ENCODE data around the gene CBX2.

The CBX2 gene

GRCh38 chr17:79729761-79730160 lies 48.2 kb upstream of the CBX2 start (continued):
- no peak for TF ChIP-seq TSHZ2 (CRISPR knock-in tag; IDR thresholded peaks at IDR 0.05)

GRCh38 chr17:79730437-79730768 lies 47.5 kb upstream of the CBX2 start:
- TF ChIP-seq GLIS3 (CRISPR knock-in tag; IDR thresholded peaks at IDR 0.05) (no peak), ZC3H10 (CRISPR knock-in tag; IDR thresholded peaks at IDR 0.05) (no peak), ISL1 (CRISPR knock-in tag; IDR thresholded peaks at IDR 0.05) (no peak), PPARA (CRISPR knock-in tag; IDR thresholded peaks at IDR 0.05; ENCODE audit: borderline replicate concordance) (no peak)
- ATAC-seq: no peak

- no peak for TF ChIP-seq OSR1 (CRISPR knock-in tag; IDR thresholded peaks at IDR 0.05)
- TF ChIP-seq GLIS3 (CRISPR knock-in tag; IDR thresholded peaks at IDR 0.05): no peak
- TF ChIP-seq ARNTL (CRISPR knock-in tag; IDR thresholded peaks at IDR 0.05; ENCODE audit: borderline replicate concordance, low read depth): no peak
- TF ChIP-seq CREB5 (CRISPR knock-in tag; IDR thresholded peaks at IDR 0.05; ENCODE audit: low read depth): no peak
- no peak for TF ChIP-seq PPARA (CRISPR knock-in tag; IDR thresholded peaks at IDR 0.05; ENCODE audit: borderline replicate concordance)
- no peak for TF ChIP-seq ZNF565 (CRISPR knock-in tag; conservative IDR thresholded peaks at IDR 0.05; ENCODE audit: low read depth)
- TF ChIP-seq ISL1 (CRISPR knock-in tag; IDR thresholded peaks at IDR 0.05): no peak
- TF ChIP-seq CSDC2 (CRISPR knock-in tag; IDR thresholded peaks at IDR 0.05): no peak
- TF ChIP-seq ZNF8 (CRISPR knock-in tag; IDR thresholded peaks at IDR 0.05): no peak
- TF ChIP-seq RARB (CRISPR knock-in tag; IDR thresholded peaks at IDR 0.05): no peak
- no peak for ATAC-seq
These were observed 47.0 kb upstream of the CBX2 start, which contains the start of gene ENPP7 for GRCh38 chr17:79730769-79731483. TSS of gene ENPP7 (plus strand) at chr17:79730943. CDS start at chr17:79731140, 197 bp downstream.

GRCh38 chr17:79732254-79732653 lies 45.7 kb upstream of the CBX2 start:
- ATAC-seq: no peak
- no peak for TF ChIP-seq RARB (CRISPR knock-in tag; IDR thresholded peaks at IDR 0.05)
- TF ChIP-seq ZNF70 (CRISPR knock-in tag; IDR thresholded peaks at IDR 0.05): no peak
- no peak for TF ChIP-seq CREB5 (CRISPR knock-in tag; IDR thresholded peaks at IDR 0.05; ENCODE audit: low read depth)
- no peak for TF ChIP-seq POU6F1 (CRISPR knock-in tag; IDR thresholded peaks at IDR 0.05; ENCODE audit: borderline replicate concordance, low read depth)
- TF ChIP-seq OSR1 (CRISPR knock-in tag; IDR thresholded peaks at IDR 0.05): no peak
- no peak for TF ChIP-seq TCF4 (CRISPR knock-in tag; IDR thresholded peaks at IDR 0.05; ENCODE audit: borderline replicate concordance)
- no peak for TF ChIP-seq PPARA (CRISPR knock-in tag; IDR thresholded peaks at IDR 0.05; ENCODE audit: borderline replicate concordance)
- TF ChIP-seq ZC3H10 (CRISPR knock-in tag; IDR thresholded peaks at IDR 0.05): no peak
- no peak for TF ChIP-seq ZFP3 (CRISPR knock-in tag; IDR thresholded peaks at IDR 0.05)
- TF ChIP-seq ESRRG (CRISPR knock-in tag; IDR thresholded peaks at IDR 0.05): no peak
- no peak for TF ChIP-seq ZNF565 (CRISPR knock-in tag; conservative IDR thresholded peaks at IDR 0.05; ENCODE audit: low read depth)
- TF ChIP-seq ZFP30 (CRISPR knock-in tag; IDR thresholded peaks at IDR 0.05): no peak
- TF ChIP-seq ARNTL (CRISPR knock-in tag; IDR thresholded peaks at IDR 0.05; ENCODE audit: borderline replicate concordance, low read depth): no peak
- TF ChIP-seq ZNF8 (CRISPR knock-in tag; IDR thresholded peaks at IDR 0.05): no peak
- TF ChIP-seq GLIS3 (CRISPR knock-in tag; IDR thresholded peaks at IDR 0.05): no peak
- TF ChIP-seq PATZ1 (CRISPR knock-in tag; IDR thresholded peaks at IDR 0.05; ENCODE audit: borderline replicate concordance): no peak
- TF ChIP-seq BACH2 (CRISPR knock-in tag; IDR thresholded peaks at IDR 0.05; ENCODE audit: borderline replicate concordance): no peak
